HL-60 (cell line): ENCODE measurements around the gene RTN4R.
"Not testable (repeated sequence)": the region's sequence is repeated elsewhere in the genome, so short reads cannot be mapped to it uniquely, and the experiment has no call there.

Experiments
- DNase-seq, 2 experiments: peaks; one replicate each; pipeline ENCODE4 v3.0.0-alpha.2; 2010 to 2020; ENCODE audit warnings: low read depth in 1 of 2, low spot score in 1 of 2
- H3K27ac ChIP-seq: fragments of 250-450 bp; sonication (Bioruptor Pico); replicated peaks from 2 replicates; pipeline ENCODE4 v1.5.1; 2020; ENCODE audit warnings: mild to moderate bottlenecking, moderate library complexity
- H3K27me3 ChIP-seq: fragments of 250-450 bp; sonication (Bioruptor Pico); 2 replicates; pipeline ENCODE4 v1.5.1; 2021; ENCODE audit warnings: mild to moderate bottlenecking, moderate library complexity; ENCODE audit not compliant: insufficient read depth, poor library complexity, severe bottlenecking
- H3K4me3 ChIP-seq: replicated peaks from 2 replicates; pipeline ENCODE4 v1.5.1; 2011; ENCODE audit warnings: mild to moderate bottlenecking, control low read depth, low read length; ENCODE audit not compliant: insufficient read depth
- GABPA ChIP-seq: IDR thresholded peaks from 2 replicates; pipeline ENCODE4 v1.6.1; 2012; ENCODE audit warnings: low read depth
- POLR2AphosphoS5 ChIP-seq: IDR thresholded peaks from 2 replicates; pipeline ENCODE4 v1.6.1; 2012; ENCODE audit warnings: low read depth
- SPI1 ChIP-seq: IDR thresholded peaks from 2 replicates; pipeline ENCODE4 v1.6.1; 2012; ENCODE audit warnings: low read depth, mild to moderate bottlenecking, borderline replicate concordance
- TF ChIP-seq, protein P1 (sequence below): IDR thresholded peaks from 2 replicates; pipeline ENCODE4 v1.6.1; 2012; ENCODE audit warnings: low read depth; ENCODE audit not compliant: insufficient replicate concordance
- TF ChIP-seq, protein P2 (sequence below): IDR thresholded peaks from one replicate; pipeline ENCODE4 v1.5.1; 2011; ENCODE audit warnings: low read length, control low read depth, inconsistent platforms; ENCODE audit not compliant: insufficient read depth

Gene RTN4R

DNA sequence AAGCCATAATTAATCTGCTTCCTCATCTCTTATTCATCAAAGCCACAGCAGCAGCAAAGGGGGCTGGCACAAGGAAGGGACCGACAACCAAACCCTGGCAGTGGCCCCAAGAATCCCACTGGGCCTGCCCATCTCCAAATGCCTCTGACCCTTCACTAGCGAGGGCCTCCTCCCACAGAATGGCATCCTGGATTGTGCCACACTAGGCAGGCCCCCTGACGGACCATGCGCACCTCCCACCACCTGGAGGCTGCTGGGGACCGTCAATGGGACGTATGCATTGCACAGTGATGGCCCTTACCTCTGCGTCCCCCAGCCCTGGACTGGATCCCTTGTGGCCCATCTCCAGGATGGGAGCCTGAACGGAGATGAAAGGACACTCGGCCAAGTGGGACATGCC lies 4.1 kb upstream of the RTN4R start:
- H3K4me3 ChIP-seq = no peak overlapping the region
- H3K27ac ChIP-seq = no peak overlapping the region
- peaks cover 4% of the 10 kb centered on the region for H3K27me3 ChIP-seq
- TF ChIP-seq, protein P1, sequence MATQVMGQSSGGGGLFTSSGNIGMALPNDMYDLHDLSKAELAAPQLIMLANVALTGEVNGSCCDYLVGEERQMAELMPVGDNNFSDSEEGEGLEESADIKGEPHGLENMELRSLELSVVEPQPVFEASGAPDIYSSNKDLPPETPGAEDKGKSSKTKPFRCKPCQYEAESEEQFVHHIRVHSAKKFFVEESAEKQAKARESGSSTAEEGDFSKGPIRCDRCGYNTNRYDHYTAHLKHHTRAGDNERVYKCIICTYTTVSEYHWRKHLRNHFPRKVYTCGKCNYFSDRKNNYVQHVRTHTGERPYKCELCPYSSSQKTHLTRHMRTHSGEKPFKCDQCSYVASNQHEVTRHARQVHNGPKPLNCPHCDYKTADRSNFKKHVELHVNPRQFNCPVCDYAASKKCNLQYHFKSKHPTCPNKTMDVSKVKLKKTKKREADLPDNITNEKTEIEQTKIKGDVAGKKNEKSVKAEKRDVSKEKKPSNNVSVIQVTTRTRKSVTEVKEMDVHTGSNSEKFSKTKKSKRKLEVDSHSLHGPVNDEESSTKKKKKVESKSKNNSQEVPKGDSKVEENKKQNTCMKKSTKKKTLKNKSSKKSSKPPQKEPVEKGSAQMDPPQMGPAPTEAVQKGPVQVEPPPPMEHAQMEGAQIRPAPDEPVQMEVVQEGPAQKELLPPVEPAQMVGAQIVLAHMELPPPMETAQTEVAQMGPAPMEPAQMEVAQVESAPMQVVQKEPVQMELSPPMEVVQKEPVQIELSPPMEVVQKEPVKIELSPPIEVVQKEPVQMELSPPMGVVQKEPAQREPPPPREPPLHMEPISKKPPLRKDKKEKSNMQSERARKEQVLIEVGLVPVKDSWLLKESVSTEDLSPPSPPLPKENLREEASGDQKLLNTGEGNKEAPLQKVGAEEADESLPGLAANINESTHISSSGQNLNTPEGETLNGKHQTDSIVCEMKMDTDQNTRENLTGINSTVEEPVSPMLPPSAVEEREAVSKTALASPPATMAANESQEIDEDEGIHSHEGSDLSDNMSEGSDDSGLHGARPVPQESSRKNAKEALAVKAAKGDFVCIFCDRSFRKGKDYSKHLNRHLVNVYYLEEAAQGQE = no peak
- DNase-seq = no peak

DNA sequence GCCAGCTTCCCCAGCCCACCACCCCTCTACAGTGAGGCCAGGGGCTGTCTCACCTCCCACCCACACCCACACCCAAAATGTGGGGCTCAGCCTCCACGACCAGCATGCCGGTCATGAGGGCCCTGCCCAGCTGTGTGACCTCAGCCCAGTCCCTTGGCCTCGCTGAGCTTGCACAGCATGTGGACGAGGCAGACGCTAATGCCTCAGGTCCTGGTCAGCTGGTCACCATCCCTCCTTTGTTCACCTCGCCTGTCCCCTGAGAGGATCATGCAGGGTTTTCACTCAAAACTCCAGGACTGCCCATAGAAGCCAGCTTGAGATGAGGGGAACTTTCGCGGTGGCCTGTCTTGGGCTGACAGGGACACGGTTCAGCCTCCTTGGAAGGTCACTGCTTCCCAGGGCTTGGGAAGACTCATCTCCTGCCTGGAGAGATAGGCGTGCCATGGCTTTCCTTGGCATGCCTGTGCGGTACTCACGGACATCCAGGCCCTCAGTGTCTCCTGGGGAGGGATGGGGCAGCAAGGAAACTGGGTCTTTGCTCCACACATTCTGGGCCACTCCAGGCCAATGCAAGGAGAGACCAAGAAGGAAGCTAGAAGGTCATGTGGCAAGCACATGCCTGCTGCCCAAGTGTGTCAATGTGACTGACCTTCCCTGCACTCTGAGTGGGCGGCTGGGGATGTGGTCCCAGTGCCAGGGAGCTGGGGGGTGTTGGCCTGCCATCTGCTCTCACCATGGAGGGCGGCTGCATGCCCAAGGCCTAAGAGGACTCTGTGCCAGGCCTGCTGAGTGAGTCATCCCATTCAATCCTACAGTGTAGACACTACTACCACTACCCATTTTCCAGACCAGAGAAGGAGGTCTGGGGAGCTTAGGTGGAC lies 3.2 kb upstream of the RTN4R start:
- Histone ChIP-seq H3K4me3 (no peak overlapping the region), H3K27me3 (peaks cover 4% of the 10 kb centered on the region), H3K27ac (no peak overlapping the region)
- TF ChIP-seq GABPA = no peak
- TF ChIP-seq, protein P1 = no peak
- no peak for TF ChIP-seq SPI1
- no peak for TF ChIP-seq POLR2AphosphoS5
- TF ChIP-seq, protein P2, sequence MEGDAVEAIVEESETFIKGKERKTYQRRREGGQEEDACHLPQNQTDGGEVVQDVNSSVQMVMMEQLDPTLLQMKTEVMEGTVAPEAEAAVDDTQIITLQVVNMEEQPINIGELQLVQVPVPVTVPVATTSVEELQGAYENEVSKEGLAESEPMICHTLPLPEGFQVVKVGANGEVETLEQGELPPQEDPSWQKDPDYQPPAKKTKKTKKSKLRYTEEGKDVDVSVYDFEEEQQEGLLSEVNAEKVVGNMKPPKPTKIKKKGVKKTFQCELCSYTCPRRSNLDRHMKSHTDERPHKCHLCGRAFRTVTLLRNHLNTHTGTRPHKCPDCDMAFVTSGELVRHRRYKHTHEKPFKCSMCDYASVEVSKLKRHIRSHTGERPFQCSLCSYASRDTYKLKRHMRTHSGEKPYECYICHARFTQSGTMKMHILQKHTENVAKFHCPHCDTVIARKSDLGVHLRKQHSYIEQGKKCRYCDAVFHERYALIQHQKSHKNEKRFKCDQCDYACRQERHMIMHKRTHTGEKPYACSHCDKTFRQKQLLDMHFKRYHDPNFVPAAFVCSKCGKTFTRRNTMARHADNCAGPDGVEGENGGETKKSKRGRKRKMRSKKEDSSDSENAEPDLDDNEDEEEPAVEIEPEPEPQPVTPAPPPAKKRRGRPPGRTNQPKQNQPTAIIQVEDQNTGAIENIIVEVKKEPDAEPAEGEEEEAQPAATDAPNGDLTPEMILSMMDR = no peak
- no peak for DNase-seq

DNA sequence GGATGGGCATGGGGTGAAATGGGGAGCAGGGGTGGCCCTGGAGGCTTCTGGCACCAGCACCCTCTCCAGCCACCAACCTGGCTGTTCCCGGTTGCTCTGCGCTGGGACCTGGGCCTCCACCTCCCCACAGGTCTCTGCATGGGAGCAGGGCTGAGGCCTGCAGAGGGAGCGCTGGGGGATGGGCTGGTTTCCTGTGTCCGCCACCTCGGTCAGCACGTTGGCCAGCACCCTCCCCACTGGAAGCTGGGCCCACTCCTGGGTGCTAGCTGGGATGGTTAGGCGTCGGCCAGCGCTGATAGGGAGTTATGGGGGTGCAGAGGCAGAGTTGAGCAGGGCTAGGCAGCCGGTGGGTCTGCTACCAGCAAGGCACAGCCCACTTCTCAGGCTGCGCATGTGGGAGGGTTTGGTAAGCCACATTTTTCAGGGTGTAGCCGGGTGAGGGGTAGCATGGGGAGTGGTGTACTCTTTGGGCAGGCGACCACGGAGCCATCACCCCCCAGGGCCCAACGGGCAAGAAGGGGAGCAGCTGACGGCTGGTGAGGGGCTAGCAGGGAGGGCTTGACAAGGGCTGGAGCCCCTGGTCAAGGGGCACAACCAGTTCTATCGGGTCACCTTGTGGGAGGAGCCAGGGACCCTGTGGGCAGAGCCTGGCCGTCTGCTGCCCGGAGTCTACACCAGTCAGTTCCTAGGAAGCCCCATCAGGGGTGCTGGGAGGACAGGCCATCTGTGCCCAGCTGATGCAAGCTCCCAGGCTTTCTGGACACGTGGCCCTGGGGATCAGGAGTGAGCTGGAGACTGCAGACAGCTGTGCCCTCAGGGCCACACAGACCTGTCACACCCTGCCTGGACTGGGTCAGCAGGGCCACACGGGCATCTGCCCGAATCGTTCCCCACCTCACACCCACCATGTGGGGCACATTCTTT lies 2.3 kb upstream of the RTN4R start:
- H3K4me3 ChIP-seq, H3K27me3 ChIP-seq, DNase-seq, H3K27ac ChIP-seq: not testable (repeated sequence)
- TF ChIP-seq, protein P1 = peak; percentile 53

DNA sequence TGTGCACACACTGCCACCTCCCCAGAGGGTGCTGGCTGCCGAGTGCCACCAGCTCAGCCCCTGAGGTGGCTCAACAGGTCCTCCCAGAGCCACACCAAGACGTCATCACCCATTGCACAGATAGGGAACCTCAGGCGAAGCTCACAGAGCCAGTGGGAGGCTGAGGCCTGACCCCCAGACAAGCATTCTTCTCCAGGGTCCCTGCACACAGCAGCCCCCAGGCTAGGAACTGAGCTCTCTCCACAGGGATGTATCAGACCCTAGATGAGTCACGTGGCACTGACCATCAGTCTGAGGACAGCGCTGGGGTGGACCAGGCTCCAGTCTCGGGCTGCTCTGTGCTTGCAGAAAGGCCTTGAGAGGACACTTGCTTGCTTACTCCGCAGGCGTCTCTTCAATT lies 1.6 kb upstream of the RTN4R start:
- H3K27ac ChIP-seq, H3K27me3 ChIP-seq, DNase-seq, H3K4me3 ChIP-seq: not testable (repeated sequence)

DNA sequence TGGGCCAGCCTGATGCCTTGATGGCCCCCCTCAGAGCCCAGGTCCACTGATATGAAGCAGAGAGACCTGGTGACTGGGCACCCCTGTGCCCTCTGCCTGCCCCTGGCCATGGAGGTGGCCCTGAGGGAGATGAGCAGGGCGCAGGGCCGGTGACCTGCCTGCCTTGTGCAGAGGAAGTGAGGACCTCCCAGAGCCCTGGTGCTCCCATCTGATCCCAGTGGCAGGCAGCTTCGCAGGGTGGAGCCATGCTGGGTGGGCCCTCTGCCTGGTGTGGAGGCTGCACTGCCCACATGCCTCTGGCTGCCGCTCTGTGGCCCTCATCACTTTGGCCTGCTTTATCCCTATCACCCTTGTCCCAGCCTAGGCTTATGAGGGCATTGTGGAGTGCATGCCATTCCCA lies 1.1 kb upstream of the RTN4R start:
- H3K4me3 ChIP-seq, H3K27ac ChIP-seq, DNase-seq, H3K27me3 ChIP-seq: not testable (repeated sequence)
